Measurements from ENCODE around the gene MPHOSPH9.

GRCh38 chr12:123145211-123145610, 87.7 kb downstream of the MPHOSPH9 start:
- TF ChIP-seq, protein P1, sequence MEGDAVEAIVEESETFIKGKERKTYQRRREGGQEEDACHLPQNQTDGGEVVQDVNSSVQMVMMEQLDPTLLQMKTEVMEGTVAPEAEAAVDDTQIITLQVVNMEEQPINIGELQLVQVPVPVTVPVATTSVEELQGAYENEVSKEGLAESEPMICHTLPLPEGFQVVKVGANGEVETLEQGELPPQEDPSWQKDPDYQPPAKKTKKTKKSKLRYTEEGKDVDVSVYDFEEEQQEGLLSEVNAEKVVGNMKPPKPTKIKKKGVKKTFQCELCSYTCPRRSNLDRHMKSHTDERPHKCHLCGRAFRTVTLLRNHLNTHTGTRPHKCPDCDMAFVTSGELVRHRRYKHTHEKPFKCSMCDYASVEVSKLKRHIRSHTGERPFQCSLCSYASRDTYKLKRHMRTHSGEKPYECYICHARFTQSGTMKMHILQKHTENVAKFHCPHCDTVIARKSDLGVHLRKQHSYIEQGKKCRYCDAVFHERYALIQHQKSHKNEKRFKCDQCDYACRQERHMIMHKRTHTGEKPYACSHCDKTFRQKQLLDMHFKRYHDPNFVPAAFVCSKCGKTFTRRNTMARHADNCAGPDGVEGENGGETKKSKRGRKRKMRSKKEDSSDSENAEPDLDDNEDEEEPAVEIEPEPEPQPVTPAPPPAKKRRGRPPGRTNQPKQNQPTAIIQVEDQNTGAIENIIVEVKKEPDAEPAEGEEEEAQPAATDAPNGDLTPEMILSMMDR (IDR thresholded peaks at IDR 0.05 in 2 of 3, conservative IDR thresholded peaks at IDR 0.05 in 1 of 3; ENCODE audit: borderline replicate concordance in 1 of 3, insufficient read depth in 1 of 3, low read depth in 2 of 3, low read length in 2 of 3): no peak
- TF ChIP-seq REST (IDR thresholded peaks at IDR 0.05; ENCODE audit: low read depth) (no peak), EZH2phosphoT487 (IDR thresholded peaks at IDR 0.05; ENCODE audit: borderline replicate concordance) (no peak), CEBPB (IDR thresholded peaks at IDR 0.05; ENCODE audit: low read depth) (no peak), POLR2AphosphoS5 (IDR thresholded peaks at IDR 0.05; ENCODE audit: low read depth, low read length) (no peak), POLR2A (IDR thresholded peaks at IDR 0.05; ENCODE audit: borderline replicate concordance, extremely low read depth, insufficient read depth, insufficient read length) (no peak), ZNF274 (IDR thresholded peaks at IDR 0.05; ENCODE audit: low read depth, low read length) (no peak), ATF3 (IDR thresholded peaks at IDR 0.05) (no peak), EZH2 (IDR thresholded peaks at IDR 0.05) (no peak)

Measured in HCT116 (cell line).